ENCODE measurements around the gene ACTG1.

The ACTG1 gene

DNA sequence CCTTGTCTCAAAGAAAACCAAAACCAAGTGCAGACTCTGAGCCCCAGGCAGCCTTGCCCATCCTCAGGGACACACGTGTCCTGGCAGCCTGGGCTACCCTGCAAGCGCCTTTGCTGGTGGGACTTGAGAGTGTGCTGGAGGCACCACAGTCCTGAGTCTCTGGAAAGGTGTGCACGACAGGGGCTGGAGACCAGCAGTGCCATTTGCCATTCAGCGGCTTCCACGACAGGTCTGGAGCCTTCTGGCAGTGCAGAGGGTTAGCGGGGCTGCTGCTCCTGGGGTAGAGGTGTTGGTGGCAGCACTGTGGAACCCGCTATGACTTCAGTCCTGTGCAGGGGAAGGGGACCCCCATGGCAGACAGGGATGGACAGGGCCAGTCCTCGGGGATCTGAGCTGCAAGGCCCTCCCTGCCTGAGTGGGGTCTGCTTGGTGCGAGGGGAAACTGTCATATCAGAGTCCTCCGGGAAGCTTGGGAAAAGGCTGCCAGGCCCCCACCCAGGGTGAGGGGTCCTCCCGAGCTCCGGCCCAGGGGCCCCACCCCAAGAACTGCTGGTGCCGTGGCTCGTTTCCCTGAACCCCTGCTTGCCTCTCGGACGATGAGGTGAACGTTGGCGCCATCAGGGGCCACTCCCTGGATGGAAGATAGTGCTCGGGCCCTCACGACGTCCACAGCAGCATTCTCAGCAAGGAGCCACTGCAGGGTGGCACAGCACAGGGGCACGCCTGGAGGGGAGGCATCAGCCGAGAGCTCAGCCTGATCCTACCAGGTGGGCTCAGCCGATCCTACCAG lies 32.8 kb upstream of the ACTG1 start:
- no peak for DNase-seq (ENCODE audit: low read depth)

DNA sequence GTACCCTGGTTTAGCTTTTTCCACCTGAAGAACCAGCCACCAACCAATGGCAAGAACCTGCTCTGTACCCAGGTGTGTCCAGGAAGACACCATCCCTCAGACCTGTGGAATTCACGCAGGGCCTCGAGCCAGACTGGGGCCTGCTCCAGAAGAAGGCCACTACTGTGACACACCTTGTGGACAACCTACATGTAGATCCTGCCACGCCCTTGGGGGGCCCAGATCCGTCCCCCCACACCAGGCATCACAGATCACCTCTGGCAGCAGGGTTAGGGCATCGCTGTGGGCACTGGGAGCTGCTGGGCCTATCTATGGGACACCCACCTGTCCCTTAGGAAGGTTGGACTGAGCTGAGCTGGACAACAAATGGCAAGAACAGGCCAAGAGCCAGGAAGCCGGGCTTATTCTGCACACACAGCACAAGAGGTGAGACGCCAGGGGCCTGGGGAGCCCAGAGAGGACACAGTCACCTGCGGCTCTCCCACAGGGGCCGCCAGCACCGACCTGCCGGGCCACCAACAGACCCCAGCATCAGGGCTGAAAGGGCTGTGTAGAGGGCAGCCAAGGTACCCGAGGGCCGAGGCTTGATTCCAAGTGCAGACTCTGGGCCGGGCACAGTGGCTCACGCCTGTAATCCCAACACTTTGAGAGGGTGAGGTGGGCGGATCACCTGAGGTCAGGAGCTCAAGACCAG lies 31.8 kb upstream of the ACTG1 start:
- no peak for DNase-seq (ENCODE audit: low read depth)

DNA sequence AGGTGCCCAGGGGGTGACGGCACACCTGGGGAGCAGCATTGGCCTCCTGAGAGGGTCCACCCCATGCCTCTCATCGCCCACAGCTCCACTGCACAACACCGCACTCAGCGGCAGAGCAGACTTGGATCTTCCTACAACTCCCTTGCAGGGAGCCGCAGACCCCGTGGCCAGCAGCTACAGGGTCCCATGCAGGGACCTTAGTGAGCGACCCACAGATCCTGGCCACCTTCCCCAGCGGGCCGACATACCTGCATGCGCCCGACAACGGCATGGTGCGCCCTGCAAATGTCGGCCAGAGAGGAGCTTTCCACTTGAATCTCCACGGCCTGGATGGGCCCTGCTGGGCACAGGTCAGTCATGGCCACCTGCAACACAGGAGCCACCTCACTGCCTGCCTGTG lies 31.2 kb upstream of the ACTG1 start:
- DNase-seq (ENCODE audit: low read depth): no peak

DNA sequence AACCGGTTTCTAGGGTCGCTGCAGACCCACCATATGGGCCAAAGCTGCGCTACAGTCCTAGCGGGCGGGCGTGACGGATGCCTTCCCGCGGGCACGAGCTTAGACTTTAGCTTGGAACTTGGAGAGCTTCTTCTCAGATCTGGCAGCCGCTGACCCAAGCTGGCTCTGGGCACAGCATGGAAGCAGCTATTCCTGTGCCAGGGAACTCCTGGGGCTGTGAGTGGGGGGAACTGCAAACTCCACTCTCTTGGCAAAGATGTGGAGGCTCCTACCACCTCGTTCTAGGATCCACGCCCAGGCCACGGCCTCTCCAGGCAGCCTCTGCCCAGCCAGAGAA lies 30.7 kb upstream of the ACTG1 start:
- DNase-seq (ENCODE audit: low read depth): no peak

DNA sequence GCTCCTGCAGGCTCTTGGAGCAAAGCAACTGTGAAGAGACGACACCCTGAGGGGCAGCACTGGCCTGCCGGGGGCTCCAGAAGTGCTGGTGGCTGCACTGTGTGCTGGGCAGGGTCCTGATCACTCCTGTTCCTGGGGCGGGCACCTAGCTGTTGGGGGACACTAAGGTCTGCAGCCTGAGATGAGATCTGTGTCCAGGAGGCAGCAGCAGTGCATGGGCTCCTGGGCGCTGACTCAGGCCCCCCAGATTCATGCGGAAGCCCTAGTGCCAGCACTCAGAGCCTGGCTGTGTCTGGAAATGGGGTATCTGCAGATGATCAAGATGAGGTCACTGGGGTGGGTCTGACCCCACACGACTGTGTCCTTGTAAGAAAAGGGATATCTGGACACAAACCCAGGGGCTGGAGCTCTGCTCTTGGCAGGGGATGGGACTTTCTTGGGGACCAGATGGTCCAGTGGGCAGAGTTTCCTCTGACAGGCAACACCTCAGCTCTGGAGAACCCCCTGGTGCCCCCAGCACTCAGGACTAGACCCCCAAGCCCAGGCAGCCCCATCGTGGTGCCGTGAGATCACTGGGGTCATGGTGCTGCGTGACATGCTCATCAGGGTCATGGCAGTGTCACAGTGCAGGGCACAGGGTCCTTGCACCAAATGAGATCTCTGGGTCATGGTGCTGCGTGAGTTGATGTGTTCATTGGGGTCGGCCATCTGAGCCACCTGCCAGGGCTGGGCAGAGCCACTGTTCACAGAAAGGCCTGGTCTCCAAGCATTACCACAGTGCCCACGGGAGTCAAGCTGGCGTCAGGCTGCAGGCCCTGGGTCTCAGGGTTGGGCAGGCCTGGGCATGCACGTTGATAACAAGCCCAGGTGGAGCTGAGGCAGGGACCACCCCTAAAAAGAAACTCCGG lies 30.1 kb upstream of the ACTG1 start:
- DNase-seq (ENCODE audit: low read depth): no peak

DNA sequence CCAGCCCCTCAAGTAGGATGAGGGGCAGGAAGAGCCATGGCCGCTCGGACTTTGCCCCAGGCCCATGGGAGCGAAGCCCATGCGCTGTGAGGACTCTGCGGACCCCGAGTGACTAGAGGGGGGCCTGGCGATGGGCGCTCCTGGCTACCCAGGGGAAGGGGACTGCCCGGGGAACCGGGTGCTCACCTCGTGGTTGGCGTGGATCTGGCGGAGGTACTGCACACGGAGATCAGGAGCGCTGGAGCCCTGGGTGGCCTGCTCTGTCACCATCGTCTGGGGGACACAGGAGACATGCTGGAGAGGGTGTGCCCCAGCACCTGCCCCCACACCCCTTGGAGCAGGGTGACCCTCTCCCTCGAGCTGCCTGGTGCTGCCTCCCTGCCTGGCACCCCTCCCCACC lies 28.5 kb upstream of the ACTG1 start:
- DNase-seq (ENCODE audit: low read depth): no peak

DNA sequence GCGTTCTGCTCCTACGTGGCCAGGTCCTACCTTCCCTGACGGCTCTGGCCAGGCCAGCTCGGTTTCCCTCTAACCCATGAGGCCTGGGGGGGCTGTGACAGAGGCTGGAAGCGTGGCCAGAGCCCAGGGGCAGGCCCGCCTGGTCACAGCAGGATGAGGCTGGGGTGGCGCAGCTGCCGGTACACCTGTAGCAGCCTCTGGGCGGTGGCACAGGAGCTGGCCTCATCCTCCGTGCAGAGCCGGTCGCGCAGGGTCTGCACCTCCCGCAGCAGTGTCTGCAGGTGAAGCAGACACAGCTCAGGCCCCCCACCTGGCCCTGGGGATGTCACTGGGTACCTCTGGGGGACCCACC lies 28.1 kb upstream of the ACTG1 start:
- no peak for DNase-seq (ENCODE audit: low read depth)

DNA sequence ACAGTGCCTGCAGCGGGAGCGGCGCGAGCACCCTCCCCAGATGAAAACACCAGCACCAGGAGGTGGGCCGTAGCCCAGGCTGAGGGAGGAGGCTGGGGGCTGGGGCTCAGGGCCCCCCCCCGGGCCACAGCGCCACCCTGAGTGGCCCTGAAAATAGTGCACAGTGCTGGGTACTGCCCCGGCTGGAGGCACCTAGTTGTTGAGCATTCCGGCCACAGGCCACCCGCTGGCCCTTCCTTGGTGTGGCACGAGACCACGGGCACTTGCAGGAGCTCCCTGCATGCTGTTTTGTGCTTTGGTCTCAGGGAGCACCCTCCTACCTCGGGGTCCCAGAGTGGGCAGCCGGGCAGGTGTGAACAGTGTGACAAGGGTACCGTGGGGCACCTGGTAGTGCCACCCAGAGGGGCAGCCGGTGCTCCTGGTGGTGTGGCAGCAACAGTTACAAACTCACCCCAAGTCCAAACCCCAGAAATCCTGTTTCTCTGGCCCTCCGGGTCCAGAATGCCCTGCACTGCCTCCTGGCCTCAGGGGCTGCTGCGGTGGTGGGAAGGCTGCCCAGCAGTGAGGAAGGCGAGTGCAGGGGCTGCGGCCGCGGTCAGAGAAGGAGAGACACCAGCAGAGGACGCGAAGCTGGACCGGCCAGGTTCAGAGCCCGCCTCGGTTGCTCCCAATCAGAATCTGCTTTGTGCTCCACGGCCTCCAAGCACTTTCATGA lies 27.5 kb upstream of the ACTG1 start:
- DNase-seq (ENCODE audit: low read depth): no peak

DNA sequence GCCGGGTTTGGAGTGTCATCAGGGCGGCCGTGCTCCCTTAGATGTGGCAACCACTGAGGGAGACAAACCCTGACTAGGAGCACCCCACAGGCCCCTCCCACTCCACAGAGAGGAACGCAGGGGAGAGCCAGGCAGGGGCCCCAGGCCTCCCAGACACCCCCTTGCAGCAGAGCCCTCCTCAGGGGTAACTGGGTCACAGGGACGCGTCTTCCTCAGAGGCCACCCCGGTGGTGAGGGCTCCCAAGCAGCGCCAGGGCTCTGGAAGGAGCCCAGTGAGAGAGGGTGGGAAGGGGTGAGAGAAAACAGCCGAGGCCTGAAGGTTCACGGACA lies 26.9 kb upstream of the ACTG1 start:
- no peak for DNase-seq (ENCODE audit: low read depth)

DNA sequence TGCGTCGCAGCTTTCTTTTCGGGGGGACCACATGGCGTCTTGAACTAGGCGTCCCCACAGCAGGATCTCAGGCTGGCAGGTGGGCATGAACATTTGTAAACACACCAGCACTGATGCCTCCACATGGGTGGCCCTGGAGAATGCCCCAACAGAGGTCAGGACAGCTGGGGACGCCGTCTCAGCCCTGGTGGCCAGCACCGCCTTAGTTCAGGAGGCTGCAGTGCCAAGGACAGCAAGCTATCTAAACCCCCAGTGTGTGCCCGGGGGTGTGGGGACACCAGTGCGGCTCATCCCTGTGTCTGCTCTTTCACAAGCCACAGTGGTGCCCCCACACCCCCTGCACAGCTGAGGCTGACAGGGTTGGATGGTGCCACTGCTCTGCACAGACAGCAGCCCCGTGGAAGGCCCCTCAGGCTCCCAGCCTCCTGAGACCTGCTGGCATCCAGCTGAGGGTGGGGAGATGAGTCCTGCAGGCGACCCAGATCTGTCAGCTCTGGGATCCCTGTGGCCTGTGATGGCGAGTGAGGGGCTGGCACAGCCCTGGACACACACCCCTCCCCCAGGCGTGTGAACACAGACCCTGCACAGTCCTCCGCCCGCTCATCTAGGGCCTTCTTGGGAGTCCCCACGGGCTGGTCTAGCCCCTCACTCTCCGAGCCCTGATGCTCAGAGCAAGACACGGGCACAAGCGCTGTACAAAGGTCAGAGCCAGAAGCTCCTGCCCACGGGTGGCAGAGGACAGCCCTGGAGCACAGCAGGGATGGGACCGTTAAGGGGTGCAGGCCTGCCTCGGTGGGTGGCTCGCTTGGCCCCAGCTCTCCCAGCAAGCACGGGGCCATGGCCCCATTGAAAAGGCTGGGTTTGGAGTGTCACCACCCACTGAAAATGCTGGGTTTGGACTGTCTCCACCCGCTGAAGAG lies 26.3 kb upstream of the ACTG1 start:
- DNase-seq (ENCODE audit: low read depth): no peak

DNA sequence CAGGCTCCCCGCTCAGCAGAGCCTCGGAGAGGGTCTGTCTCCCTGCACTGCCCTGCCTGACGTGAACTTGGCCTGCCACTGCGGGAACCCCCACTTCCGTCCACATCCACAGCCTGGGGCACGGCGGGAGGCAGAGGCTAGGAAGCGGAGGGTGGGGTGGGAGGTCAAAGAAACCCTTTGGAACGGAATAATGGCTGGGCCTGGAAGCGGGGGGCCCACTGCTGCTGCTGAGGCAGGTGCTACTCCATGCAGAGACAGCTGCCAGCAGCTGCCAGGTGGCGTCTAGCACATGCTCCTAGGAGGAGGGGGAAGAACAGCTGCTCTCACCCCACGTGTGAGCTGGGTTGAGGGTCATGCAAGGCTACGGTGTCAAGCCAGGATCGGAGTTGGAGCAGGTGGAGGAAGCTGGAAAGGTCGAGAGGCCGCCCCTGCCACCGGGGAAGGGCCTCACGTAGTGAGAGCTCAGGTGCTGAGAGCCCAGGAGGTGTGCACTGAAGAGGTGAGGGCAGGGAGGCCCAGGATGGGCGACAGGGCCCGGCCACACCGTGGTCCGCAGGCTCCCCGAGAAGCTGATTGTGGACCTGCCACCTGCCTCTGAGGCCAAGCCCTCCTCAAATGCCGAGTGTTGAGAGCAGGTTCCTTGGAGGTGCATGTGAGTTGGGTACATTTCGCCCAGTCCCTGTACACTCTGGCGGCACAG lies 25.4 kb upstream of the ACTG1 start:
- no peak for DNase-seq (ENCODE audit: low read depth)

DNA sequence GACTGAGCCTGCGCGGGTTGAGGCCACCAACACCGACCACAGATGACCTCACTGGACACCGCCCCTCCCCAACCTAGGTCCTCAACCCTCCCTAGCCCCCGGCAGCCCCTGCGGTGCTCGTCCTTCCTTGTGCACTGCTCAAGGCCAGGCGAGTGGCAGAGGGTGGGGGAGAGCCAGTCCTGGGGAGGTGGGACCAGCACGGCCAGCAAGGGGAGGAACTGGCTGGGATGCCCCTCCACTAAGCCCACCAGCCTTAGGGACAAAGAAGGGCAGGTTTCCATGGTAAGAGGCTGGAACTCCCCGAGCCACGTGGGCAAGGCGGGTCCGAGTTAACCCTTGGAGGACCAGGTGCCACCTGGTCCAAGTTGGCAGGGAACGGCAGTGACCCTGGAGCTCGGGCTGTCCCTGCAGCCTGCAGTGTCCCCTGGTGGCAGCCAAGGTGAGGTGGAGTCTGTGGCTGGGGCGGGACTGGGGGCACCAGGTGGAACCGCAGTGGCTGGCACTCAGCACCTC lies 24.8 kb upstream of the ACTG1 start:
- DNase-seq (ENCODE audit: low read depth): no peak

DNA sequence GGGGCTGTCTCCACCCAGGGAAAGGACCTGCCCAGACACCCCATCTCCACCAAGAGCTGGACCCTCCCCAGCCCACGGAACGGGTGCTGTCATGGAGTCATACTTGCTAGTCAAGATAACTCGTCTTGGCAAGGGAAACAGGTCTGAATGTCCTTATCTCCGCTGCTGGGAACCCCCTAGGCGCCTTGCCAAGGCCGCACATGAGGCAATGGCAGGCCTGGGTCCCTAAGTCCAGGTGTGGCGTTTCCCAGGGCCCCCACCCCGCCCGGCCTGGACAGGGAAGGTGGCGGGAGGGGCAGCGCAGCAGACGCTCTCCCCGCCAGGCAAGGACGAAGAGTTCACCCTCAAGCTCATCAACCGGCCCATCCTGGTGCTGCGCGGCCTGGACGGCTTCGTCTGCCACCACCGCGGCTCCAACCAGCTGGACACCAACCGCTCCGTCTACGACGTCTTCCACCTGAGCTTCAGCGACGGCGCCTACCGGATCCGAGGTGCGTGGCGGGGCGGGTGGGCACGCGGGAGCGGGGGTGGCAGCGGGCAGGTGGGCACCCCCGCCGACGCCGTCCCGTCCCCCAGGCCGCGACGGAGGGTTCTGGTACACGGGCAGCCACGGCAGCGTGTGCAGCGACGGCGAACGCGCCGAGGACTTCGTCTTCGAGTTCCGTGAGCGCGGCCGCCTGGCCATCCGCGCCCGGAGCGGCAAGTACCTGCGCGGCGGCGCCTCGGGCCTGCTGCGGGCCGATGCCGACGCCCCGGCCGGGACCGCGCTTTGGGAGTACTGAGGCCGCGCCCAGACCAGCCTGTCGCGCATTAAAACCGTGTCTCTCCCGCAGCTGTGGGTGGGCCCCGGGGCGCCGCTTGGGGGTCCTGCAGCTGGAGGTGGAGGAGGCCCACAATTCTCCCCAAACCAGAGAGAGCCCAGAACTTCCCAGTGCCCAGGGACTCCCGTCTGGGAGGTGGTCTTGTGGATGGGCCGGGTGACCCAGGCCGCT lies 24.0 kb upstream of the ACTG1 start:
- no peak for DNase-seq (ENCODE audit: low read depth)

DNA sequence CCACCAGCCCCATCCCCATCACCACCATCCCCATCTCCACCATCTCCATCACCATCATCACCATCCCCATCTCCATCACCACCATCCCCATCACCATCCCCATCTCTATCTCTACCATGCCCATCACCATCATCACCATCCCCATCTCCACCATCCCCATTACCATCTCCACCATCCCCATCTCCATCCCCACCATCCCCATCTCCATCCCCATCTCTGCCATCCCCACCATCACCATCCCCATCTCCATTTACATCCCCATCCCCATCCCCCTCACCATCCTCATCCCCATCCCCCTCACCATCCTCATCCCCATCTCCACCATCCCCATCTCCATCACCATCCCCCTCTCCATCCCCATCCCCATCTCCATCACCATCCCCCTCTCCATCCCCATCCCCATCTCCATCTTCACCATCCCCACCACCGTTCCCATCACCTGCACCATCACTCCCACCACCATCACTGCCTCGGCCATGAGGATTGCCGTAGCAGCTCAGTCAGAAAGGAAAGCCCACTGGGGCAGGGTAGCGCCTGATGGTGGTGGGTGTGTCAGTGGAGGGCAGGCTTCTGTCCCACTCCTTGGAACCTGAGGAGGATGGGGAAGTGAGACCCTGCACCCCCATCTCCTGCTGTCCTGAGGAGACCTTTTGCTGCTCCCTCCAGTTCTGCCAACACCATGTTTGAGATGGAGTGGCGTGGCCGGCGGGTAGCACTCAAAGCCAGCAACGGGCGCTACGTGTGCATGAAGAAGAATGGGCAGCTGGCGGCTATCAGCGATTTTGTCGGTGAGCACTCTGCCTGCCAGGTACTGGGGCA lies 23.1 kb upstream of the ACTG1 start:
- no peak for DNase-seq (ENCODE audit: low read depth)

DNA sequence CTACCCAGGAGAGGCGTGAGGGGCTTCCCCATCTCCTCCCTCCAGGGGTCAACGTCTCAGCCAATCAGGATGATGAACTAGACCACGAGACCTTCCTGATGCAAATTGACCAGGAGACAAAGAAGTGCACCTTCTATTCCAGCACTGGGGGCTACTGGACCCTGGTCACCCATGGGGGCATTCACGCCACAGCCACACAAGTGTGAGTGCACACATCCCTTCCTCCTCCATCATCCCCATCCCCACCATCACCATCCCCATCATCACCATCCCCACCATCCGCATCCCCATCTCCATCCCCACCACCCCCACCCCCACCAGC lies 22.4 kb upstream of the ACTG1 start:
- DNase-seq (ENCODE audit: low read depth): no peak

DNA sequence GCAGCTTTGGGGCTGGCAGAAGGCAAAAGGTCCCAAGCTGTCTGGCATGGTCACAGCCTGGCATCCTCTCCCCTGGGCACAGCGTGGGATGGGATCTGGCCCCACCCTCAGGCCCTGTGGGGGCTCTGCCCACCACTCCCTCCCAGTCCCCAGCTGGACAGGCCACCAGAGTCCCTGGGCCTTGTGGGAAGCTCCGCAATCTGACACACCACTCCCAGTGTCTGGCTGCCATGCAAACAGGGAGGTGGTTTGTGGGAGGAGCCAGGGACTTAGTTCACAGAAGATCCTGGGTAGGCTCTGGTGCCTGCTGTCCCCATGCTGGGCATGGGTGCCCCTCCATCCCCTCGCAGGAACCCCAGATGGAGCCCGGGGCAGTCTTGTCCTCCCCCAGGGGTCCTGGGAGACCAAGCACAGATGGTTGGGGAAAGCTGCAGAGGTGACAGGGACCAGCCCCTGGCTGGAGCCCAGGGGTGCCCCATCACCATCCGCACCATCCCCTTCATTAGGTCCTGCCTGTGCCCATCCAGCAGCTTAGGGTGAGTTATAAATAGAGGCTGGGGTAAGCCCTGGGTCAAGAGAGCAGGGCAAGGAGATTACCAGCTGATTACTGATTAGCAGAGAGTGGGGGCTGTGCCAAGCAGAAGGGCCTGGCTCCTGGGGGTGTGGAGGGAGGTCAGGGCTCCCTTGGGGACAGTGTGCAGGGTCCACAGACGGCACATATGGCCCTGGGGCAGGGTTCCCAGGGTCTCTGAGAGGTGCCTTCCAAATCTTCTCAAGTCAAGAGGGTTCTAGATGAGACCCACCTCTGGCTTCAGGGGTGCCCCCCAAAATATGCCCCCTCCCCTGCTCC lies 21.8 kb upstream of the ACTG1 start:
- DNase-seq (ENCODE audit: low read depth): no peak

DNA sequence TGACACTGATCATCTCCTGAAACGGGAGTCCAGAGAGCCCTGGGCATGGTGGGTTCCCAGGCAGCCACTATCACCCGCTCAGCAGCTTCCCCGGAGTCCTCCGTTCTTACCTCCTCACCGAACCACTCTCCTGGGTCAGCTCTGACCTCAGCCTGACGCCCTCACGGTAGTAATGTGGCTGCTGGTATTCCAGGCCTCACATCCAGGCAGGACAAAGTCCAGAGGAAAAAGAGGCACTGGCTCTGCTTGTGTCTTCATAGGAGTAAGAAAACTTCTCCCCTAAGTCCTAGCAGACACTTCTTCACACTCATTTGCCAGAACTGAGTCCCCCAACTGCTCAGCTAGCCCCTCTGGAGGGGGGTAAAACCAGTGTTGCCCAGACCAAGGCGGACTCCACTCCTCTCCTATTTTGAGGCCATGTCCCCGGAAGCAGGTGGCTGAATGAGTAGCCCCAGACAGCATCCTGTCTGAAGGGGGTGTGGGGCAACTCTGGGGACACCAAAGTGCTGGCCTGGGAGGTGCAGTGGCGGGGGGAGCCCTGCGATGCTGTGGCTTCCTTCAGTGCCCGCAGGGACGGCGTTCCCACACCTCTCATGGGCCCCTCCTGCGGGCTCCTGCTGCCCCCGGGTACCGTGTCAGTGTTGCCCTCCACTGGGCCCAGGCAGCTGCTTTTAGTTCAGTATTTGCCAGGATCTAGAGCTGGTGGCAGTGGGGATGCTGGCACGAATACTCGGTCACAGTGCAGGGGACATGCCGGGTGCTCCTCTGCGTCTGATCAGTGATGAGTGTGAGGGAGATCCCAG lies 20.9 kb upstream of the ACTG1 start:
- DNase-seq (ENCODE audit: low read depth): no peak
